Spleen (tissue), 7 donors: Measurements from ENCODE around the gene TESPA1.

Source experiments
- CTCF ChIP-seq, 11 experiments: fragments of 200-600 bp in 7 of 11; fragments of 450-650 bp in 4 of 11; sonication (generic) in 4 of 11; IDR thresholded peaks in 8 of 11; conservative IDR thresholded peaks in 3 of 11; 1 replicate in 7 of 11; 2 replicates in 4 of 11; pipeline versions ENCODE4 v1.4.0 to v1.8.0; 2016 to 2021; ENCODE audit warnings: antibody characterized with exemption in 11 of 11, inconsistent platforms in 4 of 11, mild to moderate bottlenecking in 1 of 11
- POLR2A ChIP-seq, 3 donors: fragments of 450-650 bp; IDR thresholded peaks; one replicate each; pipeline ENCODE4 v1.5.1; 2017; ENCODE audit warnings: antibody characterized with exemption in 3 of 3, mild to moderate bottlenecking in 1 of 3
- POLR2AphosphoS5 ChIP-seq, 3 donors: sonication (generic); formaldehyde crosslinking; IDR thresholded peaks; one replicate each; pipeline ENCODE4 v1.5.1; 2017; ENCODE audit warnings: antibody characterized with exemption in 3 of 3
- donor health status: DM: no; HTN: no; CAD: no; lungs with moderate emphysema.
- donor health status: DM: no; HTN: no; CAD: no.
- donor health status: DM: no; HTN: no; CAD: no.

GRCh38 chr12:54924972-54925707 is 59.4 kb downstream of the TESPA1 start:
- TF ChIP-seq POLR2A (IDR thresholded peaks at IDR 0.05) (no peak), CTCF (IDR thresholded peaks at IDR 0.05 in 8 of 11, conservative IDR thresholded peaks at IDR 0.05 in 3 of 11) (no peak), POLR2AphosphoS5 (IDR thresholded peaks at IDR 0.05) (no peak)
